HPDE6-E6E7 (cell line): ENCODE data around the gene MPIG6B.

Experiments
- DNase-seq: peaks from one replicate; pipeline ENCODE4 v3.0.0; 2011; ENCODE audit warnings: missing footprints; ENCODE audit errors: extremely low spot score

MPIG6B gene

DNA sequence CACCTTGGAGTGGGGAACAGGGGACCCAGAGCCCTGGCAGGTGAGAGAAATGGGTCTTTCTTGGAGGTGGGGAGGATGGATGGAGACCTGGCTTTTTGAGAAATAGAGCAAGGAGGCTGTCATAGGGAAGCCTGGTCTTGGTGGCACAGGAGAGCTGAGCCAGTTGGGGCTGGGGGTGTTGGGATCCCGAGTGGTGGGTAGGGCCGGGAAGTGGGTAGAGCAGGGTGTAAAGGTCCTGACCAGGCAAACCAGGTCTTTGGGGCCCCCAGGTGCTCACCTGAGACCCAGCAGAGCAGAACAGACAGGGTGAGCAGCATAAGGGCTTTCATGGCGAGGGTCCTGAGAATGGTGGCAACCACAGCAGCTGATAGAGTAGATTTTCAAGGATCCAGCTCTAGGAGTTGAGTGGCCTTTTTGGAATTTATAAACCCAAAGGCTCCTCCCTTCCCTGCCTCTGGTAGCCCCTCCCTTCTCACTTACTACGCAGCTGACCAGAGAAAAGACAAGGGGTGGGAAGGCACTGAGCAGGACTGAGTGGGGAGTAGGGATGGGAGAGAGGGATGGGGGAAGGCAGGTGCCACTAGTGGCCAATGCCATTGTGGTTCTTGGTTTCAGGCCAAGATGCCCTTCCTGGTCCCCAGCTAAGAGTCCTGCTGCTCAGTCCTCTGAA is 1.7 kb upstream of the MPIG6B start, which contains the start of gene LY6G6C:
LY6G6C (minus strand) TSS at position 396 of the 670 bp plus-strand sequence; CDS start at position 329, 67 bp downstream.
- DNase-seq = no peak

DNA sequence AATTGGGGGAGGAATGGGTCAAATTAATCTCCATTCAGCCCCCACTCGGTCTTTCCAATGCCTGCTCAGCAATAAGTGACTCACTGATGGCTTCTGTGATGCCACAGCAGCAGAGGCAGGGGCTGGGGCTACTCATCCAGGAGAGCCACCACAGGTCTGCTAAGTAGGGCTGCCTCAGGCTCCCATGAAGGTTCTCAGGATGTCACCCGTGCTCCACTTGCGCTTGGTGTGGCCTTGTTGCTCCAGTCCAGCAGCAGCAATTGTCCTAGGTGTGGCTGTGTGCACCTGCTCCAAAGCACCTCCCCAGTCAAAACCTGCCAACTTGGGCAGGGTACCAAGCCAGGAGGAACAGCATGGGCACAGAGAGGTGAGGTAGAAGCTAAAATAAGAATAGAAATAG is 1.0 kb upstream of the MPIG6B start:
- no peak for DNase-seq

DNA sequence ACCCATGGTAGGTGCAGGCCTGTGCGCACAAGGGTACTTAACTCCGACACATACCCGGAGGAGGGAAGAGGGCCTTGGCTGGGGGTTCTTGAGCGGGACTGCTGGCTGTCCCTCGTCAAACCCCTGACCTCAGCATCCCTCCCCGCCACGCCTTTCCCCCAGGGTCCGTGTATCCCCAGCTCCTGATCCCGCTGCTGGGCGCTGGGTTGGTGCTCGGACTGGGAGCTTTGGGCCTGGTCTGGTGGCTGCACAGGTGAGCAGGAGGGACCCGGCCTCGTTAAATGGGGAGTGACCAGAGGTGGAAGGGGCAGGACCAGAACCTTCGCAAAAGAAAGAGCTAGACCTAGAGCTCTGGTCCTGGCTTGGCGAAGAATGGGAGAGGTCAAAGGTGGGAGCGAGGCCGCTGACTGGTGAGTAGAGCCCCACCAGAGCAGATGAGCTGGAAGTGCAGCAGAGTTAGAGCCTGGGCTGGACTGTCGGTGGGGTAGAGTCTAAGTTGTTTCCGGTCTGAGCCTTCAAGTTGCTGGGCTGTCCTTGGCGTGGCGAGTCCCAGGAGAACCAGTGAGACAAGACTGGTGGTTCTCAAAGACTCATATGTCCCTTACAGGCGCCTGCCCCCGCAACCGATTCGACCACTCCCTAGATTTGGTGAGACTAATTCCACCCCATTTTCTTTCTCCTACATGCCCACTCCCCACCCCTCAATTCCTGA is 963 bp downstream of the MPIG6B start:
- DNase-seq = no peak

DNA sequence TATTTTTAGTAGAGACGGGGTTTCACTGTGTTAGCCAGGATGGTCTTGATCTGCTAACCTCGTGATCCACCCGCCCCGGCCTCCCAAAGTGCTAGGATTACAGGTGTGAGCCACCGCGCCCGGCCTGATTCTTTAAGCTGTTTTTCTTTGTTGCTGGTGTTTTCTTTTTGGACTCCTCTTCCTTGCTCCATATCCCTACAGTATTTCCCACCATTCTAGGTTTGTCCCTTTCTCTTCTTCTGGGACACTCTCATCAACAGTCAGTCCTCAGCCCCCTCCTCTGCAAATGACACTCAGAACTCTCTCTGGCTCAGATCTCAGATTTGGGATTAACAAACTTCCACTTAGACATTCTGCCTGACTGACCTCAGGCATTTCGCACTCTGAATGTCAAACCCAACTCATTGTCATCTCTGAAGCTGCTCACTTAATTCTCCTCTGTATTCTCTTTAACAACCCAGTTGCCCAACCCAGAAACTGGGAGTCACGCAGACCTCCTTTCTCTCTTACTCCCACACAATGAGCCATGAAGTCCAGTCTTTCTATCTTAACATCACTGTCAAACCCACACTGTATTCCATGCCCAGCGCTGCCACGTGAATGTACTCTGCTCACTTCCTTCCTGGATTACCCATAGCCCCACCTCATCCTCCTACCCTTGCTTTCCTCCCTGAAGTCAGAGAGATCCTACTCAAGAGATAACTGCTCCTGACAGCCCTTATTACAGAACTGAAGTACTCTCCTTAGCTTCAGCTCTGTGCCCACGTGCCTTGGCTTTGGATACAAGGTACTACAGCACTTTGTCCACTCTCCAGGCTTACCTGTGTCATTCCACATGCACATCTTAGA is 2.6 kb downstream of the MPIG6B start:
- no peak for DNase-seq

DNA sequence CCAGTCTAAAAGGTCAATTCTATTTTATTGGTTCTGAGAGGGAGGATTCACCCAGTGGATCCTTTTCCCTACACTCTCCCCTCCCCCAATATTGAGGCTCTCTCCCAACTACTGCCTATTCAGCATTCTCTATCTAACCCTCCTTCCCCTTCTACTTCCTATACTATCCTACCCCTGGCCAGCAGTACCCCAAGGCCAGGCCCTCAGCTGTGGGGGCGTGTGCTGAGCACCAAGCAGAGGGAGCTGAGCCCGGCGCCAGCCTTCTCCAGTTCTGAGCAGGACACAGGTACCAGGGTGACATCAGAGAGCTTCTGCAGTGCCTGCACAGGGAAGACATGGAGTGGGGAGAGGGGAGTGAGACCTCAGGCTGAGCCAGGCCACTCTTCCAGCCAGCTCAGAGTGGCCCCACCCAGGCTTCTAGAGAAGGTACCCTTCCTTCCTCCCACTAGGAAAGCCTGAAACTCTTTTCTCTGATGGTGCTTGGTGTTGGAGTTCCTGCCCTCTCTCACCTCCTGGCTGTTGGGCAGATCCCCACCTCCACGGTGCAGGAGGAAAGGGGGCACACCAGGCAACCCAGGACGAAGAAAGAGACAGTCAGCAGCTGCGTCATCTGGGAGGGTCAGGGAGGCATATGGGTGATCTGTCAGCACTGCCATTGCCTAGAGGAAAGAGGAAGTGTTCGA is 4.0 kb downstream of the MPIG6B start:
- no peak for DNase-seq

GRCh38 chr6:31727717-31728671 is 4.8 kb downstream of the MPIG6B start:
- DNase-seq = no peak

- DNase-seq = no peak
Observed at GRCh38 chr6:31728767-31729514, 5.8 kb downstream of the MPIG6B start, which contains the start of gene DDAH2. Gene DDAH2, minus strand, starts transcription at chr6:31729299. Its CDS starts 138 bp downstream, at chr6:31729161.

DNA sequence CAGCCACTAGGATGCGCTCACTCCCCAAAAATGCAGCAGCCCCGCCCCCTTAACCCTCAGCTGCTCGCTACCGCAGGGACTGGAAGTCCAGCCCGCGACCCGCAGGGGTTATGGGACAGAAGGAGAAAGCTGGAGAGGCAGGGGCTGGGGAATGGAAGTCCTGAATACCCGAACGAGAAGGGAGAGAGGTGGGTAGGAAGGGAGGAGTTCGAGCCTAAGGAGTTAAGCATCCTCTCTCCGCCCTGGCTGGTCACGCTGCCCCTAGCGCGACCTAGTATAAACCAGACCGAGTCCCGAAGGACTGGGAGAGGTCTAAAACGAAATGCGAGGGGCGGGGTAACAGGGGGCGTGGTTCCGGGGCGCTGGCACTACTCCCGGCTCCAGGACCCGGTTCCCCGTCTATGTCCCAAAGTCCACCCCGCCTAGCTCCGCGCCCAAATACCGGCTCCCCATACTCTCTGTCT is 6.4 kb downstream of the MPIG6B start:
- DNase-seq = no peak

DNA sequence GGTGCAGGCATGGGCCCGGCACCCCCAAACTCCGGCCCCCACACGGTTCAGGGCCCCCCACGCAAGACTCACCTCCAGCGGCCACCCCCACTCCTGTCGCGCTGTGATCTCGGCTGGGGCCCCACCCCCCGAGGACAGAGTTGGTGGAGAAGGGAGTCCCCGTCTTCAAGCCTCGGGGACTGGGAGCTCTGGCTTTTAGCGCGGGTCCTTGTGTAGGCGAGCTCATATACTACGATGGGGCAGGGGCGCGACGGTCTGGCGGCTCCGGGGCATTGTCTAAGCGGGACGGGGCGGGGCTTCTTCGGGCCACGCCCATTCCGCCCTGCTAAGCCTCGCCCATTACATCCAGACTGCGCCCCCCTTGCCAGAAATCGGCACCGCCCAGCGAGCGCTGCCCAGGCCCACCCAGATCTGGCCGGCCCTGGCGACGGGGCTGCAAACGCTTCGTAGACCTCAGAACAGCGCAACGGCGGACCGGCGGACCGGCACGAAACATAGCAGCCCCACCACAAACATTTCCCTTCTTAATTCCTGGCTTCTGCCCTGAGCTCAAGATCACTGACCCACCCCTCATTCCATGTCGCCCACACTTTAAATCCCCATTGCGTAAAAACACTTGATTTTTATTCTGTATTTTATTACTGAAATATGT is 6.9 kb downstream of the MPIG6B start:
- no peak for DNase-seq

GRCh38 chr6:31730631-31731086 is 7.5 kb downstream of the MPIG6B start:
- DNase-seq = no peak

- DNase-seq = no peak
Observed at GRCh38 chr6:31732029-31732428, 8.9 kb downstream of the MPIG6B start.

DNA sequence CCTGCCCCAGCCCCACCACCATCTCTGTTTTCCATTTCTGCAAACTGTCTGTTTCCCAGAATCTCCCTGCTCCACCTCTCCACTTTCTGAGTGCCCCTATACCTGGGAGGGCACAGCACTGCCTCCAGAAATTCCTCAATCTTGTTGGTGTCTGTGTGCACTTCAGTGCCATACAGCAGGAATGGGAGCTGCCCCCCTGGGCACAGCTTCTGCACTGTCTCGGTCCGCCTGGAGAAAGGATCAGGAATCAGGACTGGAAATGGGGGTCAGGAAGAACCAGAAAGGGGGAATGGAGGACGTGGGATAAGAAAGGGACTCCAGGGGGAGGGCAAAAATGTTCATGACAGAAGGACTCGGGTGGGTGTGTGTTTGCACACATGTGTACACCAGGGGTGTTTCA is 10.6 kb downstream of the MPIG6B start:
- DNase-seq = no peak

DNA sequence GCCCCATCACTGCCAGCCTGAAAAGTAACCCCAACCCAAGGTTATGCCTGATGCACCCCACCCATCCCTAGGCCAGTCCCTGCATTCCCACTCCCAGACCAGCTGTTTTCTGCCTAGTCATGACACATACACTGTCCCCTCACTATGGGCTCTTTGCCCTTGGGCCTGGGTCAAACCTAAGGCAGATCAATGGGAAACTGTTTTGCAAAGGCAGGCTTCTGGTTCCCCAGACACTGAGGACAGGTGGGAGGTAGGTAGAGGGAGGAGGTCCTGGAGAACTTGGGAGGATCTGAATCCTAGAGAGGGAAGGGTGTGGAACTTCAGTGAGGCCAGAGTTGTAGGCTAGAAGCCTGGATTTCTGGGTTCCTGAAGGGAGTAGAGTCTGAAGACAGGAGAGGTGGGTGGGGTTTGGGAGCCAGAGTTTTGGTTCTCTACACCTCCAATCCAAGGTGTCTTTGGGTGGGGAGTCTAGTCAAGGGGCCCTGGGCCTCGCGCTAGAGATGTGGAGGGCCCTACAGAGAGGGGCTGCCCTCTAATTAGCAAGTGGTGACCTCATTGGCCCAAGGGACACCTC is 11.2 kb downstream of the MPIG6B start:
- no peak for DNase-seq

DNA sequence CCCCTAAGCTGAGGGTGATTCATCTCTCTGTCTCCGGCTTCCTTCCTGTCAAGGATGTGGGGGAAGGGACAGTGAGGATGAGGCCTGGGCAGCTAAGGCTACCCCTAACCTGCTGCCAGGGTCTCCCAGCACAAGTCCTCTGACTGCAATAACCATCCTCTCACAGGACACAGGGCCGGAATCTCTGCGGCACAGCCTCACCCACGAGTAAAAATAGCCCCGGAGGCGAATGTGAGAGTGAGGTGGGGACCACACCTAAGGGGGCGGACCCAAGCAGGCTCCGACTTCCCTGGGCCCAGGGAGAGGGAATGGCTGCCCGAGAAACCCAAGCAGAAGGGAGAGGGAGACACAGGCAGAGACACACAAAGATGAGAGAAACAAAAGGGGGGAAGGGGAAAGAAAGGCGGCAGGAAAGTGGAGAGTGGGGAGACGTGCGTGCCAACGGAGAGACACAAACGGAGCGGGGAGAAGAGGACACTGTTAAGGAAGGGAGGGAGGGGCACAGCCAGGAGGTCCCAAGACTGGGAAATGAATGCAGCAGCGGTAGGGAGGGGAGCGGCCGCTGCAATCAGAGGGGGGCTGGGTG is 11.7 kb downstream of the MPIG6B start:
- DNase-seq = no peak

DNA sequence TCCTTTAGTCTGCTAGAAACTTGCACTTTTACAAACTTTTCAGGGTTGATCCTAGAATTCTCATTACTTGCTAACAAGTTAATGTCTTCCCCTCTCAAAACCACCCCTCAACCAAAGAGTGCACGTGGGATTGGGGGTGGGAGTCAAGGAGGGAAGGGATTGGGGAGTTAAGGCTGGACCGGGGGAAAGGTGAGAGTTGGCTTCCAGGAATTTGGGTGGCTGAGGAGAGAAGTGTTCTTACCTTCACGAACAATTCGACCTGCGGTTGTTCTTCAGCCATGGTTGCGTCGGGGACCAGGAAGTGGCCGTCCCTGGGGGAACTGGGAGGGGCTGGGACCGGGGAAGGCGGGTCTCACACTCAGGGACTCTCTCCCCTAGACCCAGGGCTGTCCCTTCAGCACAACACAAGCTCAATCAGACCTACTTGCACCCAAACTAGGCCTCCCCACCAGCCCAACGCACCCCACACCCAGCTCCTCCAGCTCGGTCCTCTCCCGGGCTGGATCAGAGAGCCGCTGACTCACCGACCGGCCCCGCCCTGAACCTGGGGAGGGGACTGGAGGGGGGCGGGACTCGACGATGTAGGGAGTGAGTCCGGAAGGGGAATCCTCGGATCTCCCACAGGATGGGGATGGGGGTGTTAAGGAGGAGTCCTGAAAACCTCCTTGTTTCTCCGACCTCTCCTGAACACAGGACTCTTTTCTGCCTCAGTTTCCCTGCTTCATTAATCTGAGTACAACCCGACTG is 13.0 kb downstream of the MPIG6B start, which contains the start of gene CLIC1:
CLIC1 (minus strand) TSS at position 510 of the 747 bp plus-strand sequence; CDS start at position 280, 230 bp downstream.
- DNase-seq = no peak

DNA sequence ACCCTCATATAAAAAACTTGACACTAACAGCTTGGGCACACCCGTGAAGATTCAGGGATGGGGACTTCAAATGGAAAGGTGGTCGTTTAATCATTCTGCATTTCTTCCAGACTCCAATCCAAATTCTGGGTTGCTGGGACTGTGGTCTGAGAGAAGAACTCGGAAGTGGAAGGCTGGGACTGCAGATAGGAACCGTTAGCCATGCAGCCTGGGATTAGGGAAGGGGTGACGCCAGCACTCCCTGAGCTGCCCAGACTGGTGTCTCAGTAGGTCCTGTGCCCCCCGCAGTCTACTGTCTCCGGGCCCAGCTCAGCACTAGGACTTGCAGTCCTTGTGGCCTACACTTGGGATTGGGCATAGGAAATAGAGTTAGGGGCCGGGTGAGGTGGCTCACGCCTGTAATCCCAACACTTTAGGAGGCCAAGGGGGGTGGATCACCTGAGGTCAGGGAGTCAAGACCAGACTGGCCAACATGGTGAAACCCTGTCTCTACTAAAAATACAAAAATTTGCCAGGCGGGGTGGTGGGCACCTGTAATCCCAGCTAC is 13.7 kb downstream of the MPIG6B start:
- no peak for DNase-seq

DNA sequence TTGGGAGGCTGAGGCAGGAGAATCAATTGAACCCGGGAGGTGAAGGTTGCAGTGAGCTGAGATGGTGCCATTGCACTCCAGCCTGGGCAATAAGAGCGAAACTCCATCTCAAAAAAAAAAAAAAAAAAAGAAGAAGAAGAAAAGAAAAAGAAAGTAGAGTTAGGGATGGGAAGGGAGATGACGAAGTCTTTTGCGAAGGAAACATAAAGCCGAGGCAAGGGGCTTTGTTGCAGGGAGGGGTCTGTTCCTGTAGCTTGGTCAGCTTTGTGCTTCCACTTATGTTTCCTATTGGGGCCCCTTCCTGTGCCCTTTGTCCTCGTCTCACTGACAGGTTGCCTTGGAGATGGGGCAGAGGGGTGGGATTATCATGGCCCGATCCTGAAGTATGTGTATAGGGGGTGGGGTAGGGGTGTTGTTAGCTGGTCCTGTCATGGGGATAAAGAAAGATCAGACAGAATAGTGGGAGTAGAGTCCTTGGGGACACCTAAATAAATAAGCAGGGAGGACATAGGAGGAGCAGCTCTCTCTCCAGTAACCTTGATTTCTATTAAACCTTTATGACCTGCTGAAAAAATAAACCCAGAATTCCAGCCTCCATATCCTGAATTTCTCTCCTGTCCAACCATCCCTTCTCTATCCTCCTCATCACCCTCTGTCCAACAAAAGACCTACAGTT is 14.3 kb downstream of the MPIG6B start:
- DNase-seq = no peak
